Lower lobe of right lung (tissue), 2 donors: Measurements from ENCODE around the gene CUX1. TPM values are rescaled to one million over a fixed set of nuclear protein-coding genes. Genes with fewer than 3 reads are reported as not detected.

Experiments used
- ATAC-seq, 2 donors: fragments of 200-7000 bp; cut with Tn5 transposase; one replicate each; pipeline ENCODE4 v1.9.1; 2020 to 2022; ENCODE audit warnings: mild to moderate bottlenecking in 2 of 2, moderate library complexity in 2 of 2
- DNase-seq: peaks from one replicate; pipeline ENCODE4 v3.0.0-alpha.2; 2020
- H3K27ac ChIP-seq: fragments of 200-600 bp; one replicate; pipeline ENCODE4 v1.8.0; 2022
- H3K27me3 ChIP-seq: fragments of 200-600 bp; one replicate; pipeline ENCODE4 v1.8.0; 2022; ENCODE audit warnings: low read depth
- H3K36me3 ChIP-seq: fragments of 200-600 bp; one replicate; pipeline ENCODE4 v1.8.0; 2022; ENCODE audit warnings: mild to moderate bottlenecking
- H3K4me1 ChIP-seq: fragments of 200-600 bp; one replicate; pipeline ENCODE4 v1.8.0; 2022
- H3K4me3 ChIP-seq: fragments of 200-600 bp; one replicate; pipeline ENCODE4 v1.8.0; 2022; ENCODE audit warnings: mild to moderate bottlenecking
- H3K9me3 ChIP-seq: fragments of 200-600 bp; one replicate; pipeline ENCODE4 v1.8.0; 2022
- intact Hi-C: fragments of 100-400 bp; cut with DNase I; formaldehyde crosslinking; loops from one replicate; pipeline ENCODE4 v1.11.0; 2022
- total RNA-seq: library from RNA; stranded (reverse); fragmentation: NEBNext Ultra II Directional; extraction: Animal tissue kit (Norgen Biotek cat#: 25700); gene quantifications from one replicate; pipeline ENCODE4 v1.2.1, GENCODE V29; 2021
- TF ChIP-seq, protein P1 (sequence below): fragments of 200-600 bp; IDR thresholded peaks from one replicate; pipeline ENCODE4 v1.8.0; 2022; ENCODE audit warnings: antibody characterized with exemption, mild to moderate bottlenecking
- donor health status: DM: no; HTN: yes; CAD: no; lungs with severe emphysema.

CUX1 gene
- total RNA-seq, 1 donor from 2014 or later, result 118 TPM

DNA sequence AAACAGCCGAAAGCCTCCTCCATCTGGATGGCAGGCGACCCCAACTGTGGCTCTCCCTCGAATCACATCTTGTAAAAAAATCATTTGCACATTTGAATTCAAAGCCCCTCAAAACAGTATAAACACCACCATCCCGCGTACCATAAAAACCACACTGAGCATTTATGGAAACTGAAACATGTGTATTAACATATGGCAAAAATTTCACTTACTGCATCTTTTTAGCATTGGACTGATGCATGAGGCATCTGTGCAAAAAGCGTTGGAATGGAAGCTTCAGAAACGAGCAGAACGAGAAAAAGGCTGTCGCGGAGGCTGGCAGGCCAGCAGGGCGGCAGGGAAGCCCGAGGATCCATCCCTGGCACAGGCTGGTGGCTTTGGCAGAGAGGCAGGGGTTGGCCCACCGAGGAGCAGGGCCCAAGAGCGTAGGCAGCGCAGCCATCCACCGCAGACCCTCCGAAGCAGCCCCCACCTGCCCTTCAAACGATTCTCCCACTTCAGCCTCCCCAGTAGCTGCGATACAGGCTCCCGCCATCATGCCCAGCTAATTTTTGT, 39.3 kb upstream of the CUX1 start:
- intact Hi-C loops, result no loop called here
- H3K36me3 ChIP-seq, result no peaks in the 10 kb centered on the region
- ATAC-seq (no peak), DNase-seq (no peak)
- peaks cover 3% of the 10 kb centered on the region for H3K27me3 ChIP-seq
- no peaks in the 10 kb centered on the region for H3K9me3 ChIP-seq
- H3K4me3 ChIP-seq, result no peak overlapping the region
- H3K4me1 ChIP-seq, result no peaks in the 10 kb centered on the region
- no peak overlapping the region for H3K27ac ChIP-seq
- TF ChIP-seq, protein P1, sequence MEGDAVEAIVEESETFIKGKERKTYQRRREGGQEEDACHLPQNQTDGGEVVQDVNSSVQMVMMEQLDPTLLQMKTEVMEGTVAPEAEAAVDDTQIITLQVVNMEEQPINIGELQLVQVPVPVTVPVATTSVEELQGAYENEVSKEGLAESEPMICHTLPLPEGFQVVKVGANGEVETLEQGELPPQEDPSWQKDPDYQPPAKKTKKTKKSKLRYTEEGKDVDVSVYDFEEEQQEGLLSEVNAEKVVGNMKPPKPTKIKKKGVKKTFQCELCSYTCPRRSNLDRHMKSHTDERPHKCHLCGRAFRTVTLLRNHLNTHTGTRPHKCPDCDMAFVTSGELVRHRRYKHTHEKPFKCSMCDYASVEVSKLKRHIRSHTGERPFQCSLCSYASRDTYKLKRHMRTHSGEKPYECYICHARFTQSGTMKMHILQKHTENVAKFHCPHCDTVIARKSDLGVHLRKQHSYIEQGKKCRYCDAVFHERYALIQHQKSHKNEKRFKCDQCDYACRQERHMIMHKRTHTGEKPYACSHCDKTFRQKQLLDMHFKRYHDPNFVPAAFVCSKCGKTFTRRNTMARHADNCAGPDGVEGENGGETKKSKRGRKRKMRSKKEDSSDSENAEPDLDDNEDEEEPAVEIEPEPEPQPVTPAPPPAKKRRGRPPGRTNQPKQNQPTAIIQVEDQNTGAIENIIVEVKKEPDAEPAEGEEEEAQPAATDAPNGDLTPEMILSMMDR, result no peak

DNA sequence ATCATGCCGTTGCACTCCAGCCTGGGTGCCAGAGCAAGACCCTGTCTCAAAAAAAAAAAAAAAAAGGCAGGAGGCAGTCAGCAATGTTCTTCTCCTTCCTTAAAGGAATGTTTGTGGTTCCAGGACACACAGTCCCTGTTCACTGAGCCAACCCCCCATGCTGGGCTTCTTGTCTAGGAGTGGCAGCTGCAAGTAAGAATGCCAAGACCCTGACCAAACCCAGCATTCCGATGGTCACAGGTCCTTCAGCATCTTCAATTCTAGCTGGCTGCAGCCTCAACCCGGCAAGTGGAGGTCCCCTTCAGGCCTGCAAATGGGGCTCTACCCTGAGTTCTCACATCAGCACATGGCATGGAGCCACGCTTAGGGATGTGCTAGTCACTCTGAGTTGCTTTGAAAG, 38.2 kb upstream of the CUX1 start:
- intact Hi-C loops, result no loop called here
- Histone ChIP-seq H3K4me1 (peaks cover 6% of the 10 kb centered on the region), H3K36me3 (no peaks in the 10 kb centered on the region), H3K27ac (no peak overlapping the region), H3K4me3 (no peak overlapping the region), H3K27me3 (no peaks in the 10 kb centered on the region), H3K9me3 (no peaks in the 10 kb centered on the region)
- DNase-seq (no peak), ATAC-seq (no peak)
- TF ChIP-seq, protein P1, result no peak

DNA sequence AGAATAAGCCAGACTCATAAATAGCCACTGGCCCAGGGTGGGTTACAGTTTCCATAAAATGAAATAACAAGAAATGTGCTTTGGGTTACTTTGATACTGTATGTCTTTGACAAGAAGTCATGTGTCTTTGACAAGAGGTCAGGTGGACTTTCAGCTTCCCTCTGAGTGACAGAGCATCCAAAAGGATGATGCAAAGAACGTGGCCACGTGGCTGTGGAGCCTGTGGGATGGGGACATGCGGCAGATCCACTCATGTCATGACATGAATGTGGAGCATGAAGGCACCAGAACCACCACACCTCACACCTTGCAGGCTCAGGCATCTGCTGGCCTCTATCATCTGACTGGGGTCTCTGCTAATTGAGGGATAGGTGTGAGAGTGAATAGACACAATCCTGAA, 37.1 kb upstream of the CUX1 start:
- H3K27ac ChIP-seq, result no peak overlapping the region
- TF ChIP-seq, protein P1, result no peak
- H3K9me3 ChIP-seq, result no peaks in the 10 kb centered on the region
- peaks cover 12% of the 10 kb centered on the region for H3K4me1 ChIP-seq
- intact Hi-C loops, result no loop called here
- DNase-seq, result no peak
- ATAC-seq, result no peak
- H3K27me3 ChIP-seq, result no peaks in the 10 kb centered on the region
- no peaks in the 10 kb centered on the region for H3K36me3 ChIP-seq
- H3K4me3 ChIP-seq, result no peak overlapping the region

DNA sequence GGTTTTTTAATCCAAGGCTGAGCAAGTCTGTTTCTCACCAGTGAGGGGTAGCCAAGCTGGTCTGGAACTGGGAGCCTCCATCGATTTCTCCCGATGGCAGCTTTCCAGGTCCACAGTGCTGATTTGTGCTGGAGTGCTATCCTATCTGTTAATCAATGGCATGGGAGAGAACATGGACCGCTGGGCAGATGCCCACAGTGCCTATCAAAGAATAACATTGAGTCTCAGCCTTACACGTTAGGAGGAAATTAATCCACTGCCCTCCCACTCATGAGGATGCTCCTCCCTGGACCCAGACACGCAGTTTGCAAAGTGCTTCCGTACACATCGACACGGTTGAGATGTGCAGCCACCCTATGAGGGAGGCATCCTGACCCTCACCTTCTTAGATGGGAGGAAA, 36.0 kb upstream of the CUX1 start:
- intact Hi-C loops, result no loop called here
- Histone ChIP-seq H3K27ac (no peak overlapping the region), H3K36me3 (no peaks in the 10 kb centered on the region), H3K4me3 (no peak overlapping the region), H3K9me3 (no peaks in the 10 kb centered on the region), H3K4me1 (peaks cover 12% of the 10 kb centered on the region), H3K27me3 (peaks cover 8% of the 10 kb centered on the region)
- no peak for ATAC-seq
- no peak for DNase-seq
- TF ChIP-seq, protein P1, result no peak

DNA sequence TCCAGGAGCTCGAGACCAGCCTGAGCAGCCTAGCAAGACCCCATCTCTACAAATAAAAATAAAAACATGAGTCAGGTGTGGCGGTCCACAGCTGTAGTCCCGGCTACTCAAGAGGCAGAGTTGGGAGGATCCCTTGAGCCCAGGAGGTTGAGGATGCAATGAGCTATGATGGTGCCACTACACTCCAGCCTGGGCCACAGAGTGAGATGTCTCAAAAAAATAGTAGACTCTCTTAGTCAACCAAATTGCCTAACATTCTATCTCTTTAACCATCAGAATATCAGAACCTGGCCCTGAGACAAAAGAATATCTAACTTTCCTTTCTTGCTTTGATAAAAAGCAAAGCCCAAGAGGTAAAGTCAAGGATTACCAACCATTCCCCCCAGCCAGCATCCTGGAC, 35.0 kb upstream of the CUX1 start:
- ATAC-seq (no peak), DNase-seq (no peak)
- no peak overlapping the region for H3K27ac ChIP-seq
- H3K9me3 ChIP-seq, result no peaks in the 10 kb centered on the region
- peaks cover 8% of the 10 kb centered on the region for H3K27me3 ChIP-seq
- peaks cover 12% of the 10 kb centered on the region for H3K4me1 ChIP-seq
- no peak overlapping the region for H3K4me3 ChIP-seq
- no peaks in the 10 kb centered on the region for H3K36me3 ChIP-seq
- intact Hi-C loops, result no loop called here
- TF ChIP-seq, protein P1, result no peak

DNA sequence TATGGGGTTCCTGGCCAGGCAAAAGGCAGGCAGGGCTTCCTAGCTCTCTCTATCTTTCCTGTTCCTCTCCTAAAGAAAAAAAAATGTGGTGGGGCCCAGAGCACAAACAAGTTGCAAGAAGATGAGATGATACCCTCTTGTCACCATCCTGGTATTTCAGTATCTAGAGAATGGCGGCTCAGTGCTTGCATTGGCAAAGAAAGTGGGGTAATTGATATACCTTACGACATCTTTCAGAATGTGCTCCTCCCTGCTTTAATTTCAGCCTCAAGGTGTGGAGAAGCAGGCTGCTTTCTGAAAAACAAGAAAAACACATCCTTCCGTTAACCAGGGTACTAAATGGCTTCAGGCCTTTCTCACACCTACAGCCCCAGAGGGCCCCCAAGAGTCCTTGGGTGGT, 34.5 kb upstream of the CUX1 start:
- Histone ChIP-seq H3K4me1 (peaks cover 12% of the 10 kb centered on the region), H3K4me3 (no peak overlapping the region), H3K27me3 (peaks cover 8% of the 10 kb centered on the region), H3K36me3 (no peaks in the 10 kb centered on the region), H3K9me3 (no peaks in the 10 kb centered on the region), H3K27ac (no peak overlapping the region)
- ATAC-seq (no peak), DNase-seq (no peak)
- intact Hi-C loops, result no loop called here
- TF ChIP-seq, protein P1, result no peak
